Measurements from ENCODE around the gene SPATA1. TPM values are rescaled to one million over a fixed set of nuclear protein-coding genes. Genes with fewer than 3 reads are reported as not detected.

The SPATA1 gene
- total and polyA plus RNA-seq, 2 of the 8 experiments (the other 6 are each of a cell fraction or from before 2014, with no cell fraction given), result 0.51 to 1.1 TPM

DNA sequence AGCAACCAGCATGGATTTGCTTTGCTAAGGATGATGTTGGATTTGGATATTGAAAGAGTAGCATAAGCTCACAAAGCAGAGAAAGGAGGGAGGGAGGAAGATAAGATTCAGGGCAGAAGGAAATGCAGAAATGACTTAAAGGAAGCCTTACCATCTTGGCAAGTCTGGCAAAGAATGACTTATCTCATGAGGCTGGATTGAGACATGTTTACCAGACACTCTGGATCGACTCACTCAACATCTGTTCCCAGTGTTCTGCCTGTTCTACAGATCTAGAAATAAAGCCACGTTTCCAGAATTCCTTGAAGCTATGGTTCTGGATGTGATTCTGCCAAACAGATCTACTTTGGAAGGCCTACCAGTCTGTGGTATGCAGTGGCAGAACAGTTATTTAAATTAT lies 106.8 kb downstream of the SPATA1 start:
- WGBS, 2 experiments (ENCODE audit: extremely low coverage in 1 of 2, insufficient coverage in 1 of 2, insufficient read length in 1 of 2, insufficient replicate concordance in 2 of 2, low coverage in 1 of 2, low lambda C conversion rate in 2 of 2, missing lambda C conversion rate in 1 of 2), result 90% methylated on average over 2 of the region's 2 CpGs; no CpG with 5 or more reads in 1 of the 2 experiments
- H2BK5ac ChIP-seq (ENCODE audit: low read depth, low read length), result no peak overlapping the region
- no peak for TF ChIP-seq EZH2 (IDR thresholded peaks at IDR 0.05; ENCODE audit: low read depth, low read length, severe bottlenecking)
- TF ChIP-seq RAD21 (IDR thresholded peaks at IDR 0.05 in 1 of 2, conservative IDR thresholded peaks at IDR 0.05 in 1 of 2; ENCODE audit: low read depth in 2 of 2, low read length in 2 of 2), result no peak
- TF ChIP-seq MAFK (IDR thresholded peaks at IDR 0.05; ENCODE audit: low read depth, low read length), result no peak
- no peak for TF ChIP-seq GABPA (IDR thresholded peaks at IDR 0.05; ENCODE audit: borderline replicate concordance, insufficient read depth, low read length)
- TF ChIP-seq CHD2 (IDR thresholded peaks at IDR 0.05; ENCODE audit: low read length), result no peak
- TF ChIP-seq GTF2F1 (IDR thresholded peaks at IDR 0.05; ENCODE audit: borderline replicate concordance, low read depth, low read length), result no peak
- no peak for TF ChIP-seq ASH2L (IDR thresholded peaks at IDR 0.05; ENCODE audit: low read length)
- no peak for TF ChIP-seq PHF8 (conservative IDR thresholded peaks at IDR 0.05; ENCODE audit: low read depth, low read length)
- TF ChIP-seq TCF12 (IDR thresholded peaks at IDR 0.05; ENCODE audit: low read depth, low read length), result no peak
- TF ChIP-seq CTBP2 (IDR thresholded peaks at IDR 0.05; ENCODE audit: borderline replicate concordance, insufficient read depth, insufficient read length, low read length), result no peak
- TF ChIP-seq FOSL1 (IDR thresholded peaks at IDR 0.05; ENCODE audit: insufficient read depth, low read depth, low read length), result no peak
- TF ChIP-seq TEAD4 (IDR thresholded peaks at IDR 0.05; ENCODE audit: low read depth, low read length), result no peak
- TF ChIP-seq HDAC6 (IDR thresholded peaks at IDR 0.05; ENCODE audit: low read depth, low read length), result no peak
- no peak for TF ChIP-seq TAF7 (optimal IDR thresholded peaks at IDR 0.05; ENCODE audit: borderline replicate concordance, low read depth, low read length)

More for the DNA sequence above, 106.8 kb downstream of the SPATA1 start:
- Histone ChIP-seq H3K4me1 (replicated peaks in 1 of 4; ENCODE audit: control insufficient read depth in 3 of 4, insufficient read depth in 4 of 4, low read length in 3 of 4) (no peaks in the 10 kb centered on the region; a peak in 1 of 7 replicates), H3K14ac (ENCODE audit: insufficient read length) (no peak overlapping the region), H2BK12ac (ENCODE audit: low read depth, low read length) (no peak overlapping the region), H3K79me2 (ENCODE audit: control insufficient read depth in 1 of 2, insufficient read depth in 2 of 2, low read length in 2 of 2) (no peaks in the 10 kb centered on the region), H4K91ac (replicated peaks; ENCODE audit: insufficient read length, low read length) (no peak overlapping the region), H3K23me2 (ENCODE audit: low read depth, low read length) (no peaks in the 10 kb centered on the region), H2BK15ac (ENCODE audit: low read length) (no peak overlapping the region), H4K20me1 (replicated peaks in 1 of 2; ENCODE audit: control insufficient read depth in 1 of 2, insufficient read depth in 2 of 2, low read length in 2 of 2) (no peaks in the 10 kb centered on the region), H3K4me2 (ENCODE audit: insufficient read depth in 1 of 2, low read depth in 2 of 2, low read length in 2 of 2) (no peak overlapping the region), H2BK20ac (ENCODE audit: low read length) (no peak overlapping the region), H3K9me3 (ENCODE audit: insufficient read depth in 2 of 2, low read depth in 1 of 2, low read length in 1 of 2) (peaks cover 13 to 17% of the 10 kb centered on the region in 2 experiments), H4K5ac (ENCODE audit: insufficient read length, low read depth, low read length) (no peak overlapping the region), H3K27me3 (replicated peaks in 1 of 4; ENCODE audit: control insufficient read depth in 3 of 4, extremely low read depth in 1 of 4, insufficient read depth in 3 of 4, low read length in 3 of 4) (no peaks in the 10 kb centered on the region), H3K9ac (replicated peaks in 1 of 4; ENCODE audit: extremely low read depth in 1 of 4, low read depth in 3 of 4, low read length in 3 of 4) (no peak overlapping the region), H2BK120ac (replicated peaks; ENCODE audit: low read depth, low read length) (no peak overlapping the region), H4K8ac (ENCODE audit: extremely low read depth, insufficient read depth, low read length) (no peak overlapping the region), H3K36me3 (ENCODE audit: control insufficient read depth in 2 of 4, insufficient read depth in 4 of 4, low read length in 3 of 4) (peaks cover 0 to 5% (median 0%) of the 10 kb centered on the region in 4 experiments; a peak in 1 of 8 replicates), H3K4ac (replicated peaks; ENCODE audit: insufficient read length, low read depth, low read length) (no peak overlapping the region), H2AK5ac (ENCODE audit: low read depth, low read length) (no peak overlapping the region), H3K23ac (ENCODE audit: insufficient read length) (no peak overlapping the region), H2AFZ (ENCODE audit: low read length) (no peak overlapping the region), H3K79me1 (ENCODE audit: low read depth, low read length) (no peaks in the 10 kb centered on the region), H3K4me3 (ENCODE audit: extremely low read depth in 1 of 4, insufficient read depth in 2 of 4, low read depth in 3 of 4, low read length in 4 of 4) (no peak overlapping the region), H3K56ac (replicated peaks; ENCODE audit: insufficient read length, low read depth, low read length) (no peak overlapping the region), H3K27ac (ENCODE audit: low read depth, low read length) (no peak overlapping the region), H3K18ac (ENCODE audit: extremely low read depth, low read length) (no peak overlapping the region)
- no peak for FAIRE-seq
- DNase-seq (ENCODE audit: low read depth in 1 of 2, low spot score in 2 of 2), result no peak
- ChIA-PET POLR2A (ENCODE audit: partially characterized antibody) (no interaction called here), CTCF (ENCODE audit: partially characterized antibody) (interaction anchor here (0.8 to 2.4 kb wide), 3 partner anchors 11 to 159 kb away, joined by 3 to 8 read pairs (median 4); no protein-coding TSS in a partner anchor)
